A549 (cell line): ENCODE measurements around the gene KIAA1210. TPM values are rescaled to one million over a fixed set of nuclear protein-coding genes. Genes with fewer than 3 reads are reported as not detected.

Experiments used
- ATAC-seq, 2 experiments: fragments of 200-7000 bp in 1 of 2; fragments of >200 bp in 1 of 2; cut with Nextera tagmentation in 1 of 2; cut with Tn5 transposase in 1 of 2; 3 replicates each; pipeline versions ENCODE4 v1.8.0 to v1.9.1; 2018 to 2020; ENCODE audit warnings: mild to moderate bottlenecking in 1 of 2, moderate library complexity in 1 of 2
- CTCF ChIA-PET: fragments of 300-600 bp; sonication (Branson Sonifier 250); formaldehyde crosslinking; extraction: SDS; loops from one replicate; lab custom pipeline; 2021; ENCODE audit warnings: antibody characterized with exemption, inconsistent platforms; lab: Yijun Ruan, JAX
- POLR2A ChIA-PET: fragments of 350-600 bp; formaldehyde crosslinking; extraction: SDS; loops from one replicate; lab custom pipeline; 2021; ENCODE audit warnings: antibody characterized with exemption, inconsistent platforms; lab: Yijun Ruan, JAX
- DNase-seq, 2 experiments: peaks; one replicate each; pipeline versions ENCODE4 v3.0.0 to v3.0.0-alpha.2; 2011 to 2016; ENCODE audit warnings: low read depth in 1 of 2, low spot score in 1 of 2
- FAIRE-seq: peaks from 2 replicates; lab custom pipeline; 2011; peaks lifted over from hg19 to GRCh38; lab: Jason Lieb, UNC
- H3K27ac ChIP-seq, 2 experiments: fragments of >200 bp; sonication (Bioruptor Twin); formaldehyde crosslinking; 3 replicates each; pipeline ENCODE4 v1.5.1; 2016 to 2017
- H3K4me1 ChIP-seq: fragments of >200 bp; sonication (Bioruptor Twin); formaldehyde crosslinking; 3 replicates; pipeline ENCODE4 v1.6.1; 2016
- H3K4me2 ChIP-seq: fragments of >200 bp; sonication (Bioruptor Twin); formaldehyde crosslinking; 3 replicates; pipeline ENCODE4 v1.6.1; 2016
- H3K4me3 ChIP-seq: fragments of >200 bp; sonication (Bioruptor Twin); formaldehyde crosslinking; 3 replicates; pipeline ENCODE4 v1.5.1; 2016
- H3K9me3 ChIP-seq: fragments of >200 bp; sonication (Bioruptor Twin); formaldehyde crosslinking; 3 replicates; pipeline ENCODE4 v1.6.1; 2016
- CBX8 ChIP-seq: fragments of 200-600 bp; sonication (generic); IDR thresholded peaks from 2 replicates; pipeline ENCODE4 v1.6.1; 2016
- EHF ChIP-seq: fragments of 250-450 bp; sonication (Bioruptor Pico); IDR thresholded peaks from 2 replicates; pipeline ENCODE4 v1.5.0; 2020; ENCODE audit warnings: mild to moderate bottlenecking
- ESRRA ChIP-seq: fragments of 150-350 bp; IDR thresholded peaks from 2 replicates; pipeline ENCODE4 v1.6.1; 2014; ENCODE audit warnings: mild to moderate bottlenecking, low read length, borderline replicate concordance
- FOSL2 ChIP-seq, 2 experiments: fragments of 450-650 bp in 1 of 2; fragments of >200 bp in 1 of 2; sonication (Bioruptor Twin) in 1 of 2; formaldehyde crosslinking; IDR thresholded peaks; 2 replicates each; pipeline versions ENCODE4 v1.5.0 to v1.6.1; 2016 to 2020; ENCODE audit warnings: mild to moderate bottlenecking in 1 of 2, moderate library complexity in 1 of 2
- HDAC2 ChIP-seq: fragments of 200-600 bp; sonication (generic); IDR thresholded peaks from 2 replicates; pipeline ENCODE4 v1.6.1; 2016
- HEYL ChIP-seq: fragments of 250-450 bp; sonication (Bioruptor Pico); IDR thresholded peaks from 2 replicates; pipeline ENCODE4 v1.8.0; 2021; ENCODE audit warnings: mild to moderate bottlenecking, moderate library complexity
- JUN ChIP-seq, 2 experiments: fragments of >200 bp; sonication (Bioruptor Twin); formaldehyde crosslinking; IDR thresholded peaks; 2 replicates in 1 of 2; 3 replicates in 1 of 2; pipeline ENCODE4 v1.6.1; 2016 to 2017
- JUNB ChIP-seq: fragments of >200 bp; sonication (Bioruptor Twin); formaldehyde crosslinking; IDR thresholded peaks from 2 replicates; pipeline ENCODE4 v1.6.1; 2016
- KDM5A ChIP-seq: fragments of 200-600 bp; sonication (generic); IDR thresholded peaks from 2 replicates; pipeline ENCODE4 v1.6.1; 2016; ENCODE audit warnings: antibody characterized with exemption, mild to moderate bottlenecking
- MAFK ChIP-seq: fragments of 450-650 bp; IDR thresholded peaks from 2 replicates; pipeline ENCODE4 v1.6.1; 2014; ENCODE audit not compliant: partially characterized antibody
- POLR2A ChIP-seq: IDR thresholded peaks from 2 replicates; pipeline ENCODE4 v1.6.1; 2012; ENCODE audit warnings: mild to moderate bottlenecking, low read length
- RCOR1 ChIP-seq: fragments of 150-350 bp; IDR thresholded peaks from 2 replicates; pipeline ENCODE4 v1.6.1; 2014; ENCODE audit warnings: antibody characterized with exemption, low read length, low read depth
- TP53 ChIP-seq: fragments of 250-450 bp; sonication (Bioruptor Pico); IDR thresholded peaks from 2 replicates; pipeline ENCODE4 v1.5.0; 2021; ENCODE audit warnings: mild to moderate bottlenecking, moderate library complexity
- WGBS: methylation state at CpG from one replicate; pipeline ENCODE4 v1.1.6; 2017; ENCODE audit errors: missing lambda C conversion rate; 5-methylcytosine and 5-hydroxymethylcytosine counted together
- polyA plus RNA-seq, 4 experiments: library from polyadenylated mRNA; depleted of rRNA in 3 of 4; stranded (reverse); fragments of >200 nt; fragmentation: RNase III in 1 of 4; extraction: RNeasy Plus Mini Kit Qiagen cat#74134 plus additional on column Dnase treatment in 1 of 4; gene quantifications; 2 replicates in 3 of 4; 3 replicates in 1 of 4; pipeline ENCODE4 v1.2.3, GENCODE V29; 2011 to 2017
- TF ChIP-seq, protein P1 (sequence below): fragments of 250-450 bp; sonication (Bioruptor Pico); IDR thresholded peaks from 2 replicates; pipeline ENCODE4 v1.5.0; 2021; ENCODE audit warnings: mild to moderate bottlenecking, moderate library complexity, borderline replicate concordance
- TF ChIP-seq, protein P2 (sequence below): fragments of 450-650 bp; IDR thresholded peaks from 2 replicates; pipeline ENCODE4 v1.6.1; 2014; ENCODE audit warnings: antibody characterized with exemption
- TF ChIP-seq, protein P3 (sequence below): fragments of >200 bp; sonication (Bioruptor Twin); formaldehyde crosslinking; IDR thresholded peaks from 2 replicates; pipeline ENCODE4 v1.6.1; 2016
- TF ChIP-seq, protein P4 (sequence below): IDR thresholded peaks from 2 replicates; pipeline ENCODE4 v1.6.1; 2012
- TF ChIP-seq, protein P5 (sequence below): fragments of >200 bp; sonication (Bioruptor Twin); formaldehyde crosslinking; IDR thresholded peaks from 3 replicates; pipeline ENCODE4 v1.5.1; 2016

KIAA1210 gene
- polyA plus RNA-seq, 2 of the 4 experiments (the other 2 are of a cell fraction): 0.01 TPM; not detected in 1

DNA sequence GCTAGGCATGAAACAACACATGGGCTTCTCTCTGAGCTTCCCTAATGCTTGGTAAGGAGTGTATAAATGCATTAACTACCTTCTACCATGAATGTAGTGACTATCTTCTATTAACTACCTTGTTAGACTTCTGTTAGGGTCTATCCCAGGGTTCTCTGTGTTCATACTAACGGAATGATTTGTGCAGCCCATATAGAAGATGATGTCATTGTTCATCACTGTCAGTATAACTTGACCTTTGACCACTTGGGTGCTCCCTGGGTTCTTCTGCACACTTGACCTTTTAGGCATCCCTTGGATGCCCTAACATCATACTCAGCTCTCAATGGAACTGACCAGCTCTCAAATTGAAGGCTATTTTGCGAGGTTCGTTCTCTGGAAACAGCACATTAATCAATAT lies 85.6 kb downstream of the KIAA1210 start (continued):
- TF ChIP-seq, protein P1, sequence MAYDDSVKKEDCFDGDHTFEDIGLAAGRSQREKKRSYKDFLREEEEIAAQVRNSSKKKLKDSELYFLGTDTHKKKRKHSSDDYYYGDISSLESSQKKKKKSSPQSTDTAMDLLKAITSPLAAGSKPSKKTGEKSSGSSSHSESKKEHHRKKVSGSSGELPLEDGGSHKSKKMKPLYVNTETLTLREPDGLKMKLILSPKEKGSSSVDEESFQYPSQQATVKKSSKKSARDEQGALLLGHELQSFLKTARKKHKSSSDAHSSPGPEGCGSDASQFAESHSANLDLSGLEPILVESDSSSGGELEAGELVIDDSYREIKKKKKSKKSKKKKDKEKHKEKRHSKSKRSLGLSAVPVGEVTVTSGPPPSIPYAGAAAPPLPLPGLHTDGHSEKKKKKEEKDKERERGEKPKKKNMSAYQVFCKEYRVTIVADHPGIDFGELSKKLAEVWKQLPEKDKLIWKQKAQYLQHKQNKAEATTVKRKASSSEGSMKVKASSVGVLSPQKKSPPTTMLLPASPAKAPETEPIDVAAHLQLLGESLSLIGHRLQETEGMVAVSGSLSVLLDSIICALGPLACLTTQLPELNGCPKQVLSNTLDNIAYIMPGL (CRISPR knock-in tag): no peak
- TF ChIP-seq, protein P2, sequence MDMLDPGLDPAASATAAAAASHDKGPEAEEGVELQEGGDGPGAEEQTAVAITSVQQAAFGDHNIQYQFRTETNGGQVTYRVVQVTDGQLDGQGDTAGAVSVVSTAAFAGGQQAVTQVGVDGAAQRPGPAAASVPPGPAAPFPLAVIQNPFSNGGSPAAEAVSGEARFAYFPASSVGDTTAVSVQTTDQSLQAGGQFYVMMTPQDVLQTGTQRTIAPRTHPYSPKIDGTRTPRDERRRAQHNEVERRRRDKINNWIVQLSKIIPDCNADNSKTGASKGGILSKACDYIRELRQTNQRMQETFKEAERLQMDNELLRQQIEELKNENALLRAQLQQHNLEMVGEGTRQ: no peak
- TF ChIP-seq HDAC2: no peak
- TF ChIP-seq, protein P3, sequence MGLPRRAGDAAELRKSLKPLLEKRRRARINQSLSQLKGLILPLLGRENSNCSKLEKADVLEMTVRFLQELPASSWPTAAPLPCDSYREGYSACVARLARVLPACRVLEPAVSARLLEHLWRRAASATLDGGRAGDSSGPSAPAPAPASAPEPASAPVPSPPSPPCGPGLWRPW: no peak
- TF ChIP-seq, all 56 proteins: peak for 0

DNA sequence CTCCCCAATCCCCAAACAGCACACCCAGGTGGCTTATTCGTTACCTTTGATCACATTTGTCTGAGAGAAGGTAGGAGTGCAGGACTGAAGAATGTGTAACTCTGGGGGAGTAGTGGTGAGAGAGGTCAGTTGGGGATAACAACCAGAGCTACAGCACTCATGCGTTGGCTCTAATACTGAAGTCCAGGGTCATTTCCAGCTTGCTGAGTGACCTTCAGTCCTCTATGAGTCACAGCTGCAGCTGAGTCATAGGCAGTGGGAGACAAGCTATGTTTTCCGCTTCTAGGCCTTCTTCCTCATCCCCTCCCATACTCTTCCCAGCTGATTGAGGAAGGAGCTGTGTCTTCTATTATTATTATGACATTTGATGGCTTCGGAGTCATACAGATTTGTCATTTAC lies 86.4 kb downstream of the KIAA1210 start:
- FAIRE-seq (peak; percentile 84), DNase-seq (peak; percentile 44 to 50), ATAC-seq (peak; percentile 80 to 86)
- WGBS: 17% methylated on average over 4 of the region's 4 CpGs
- H3K9me3 ChIP-seq: no peaks in the 10 kb centered on the region
- ChIA-PET POLR2A (interaction anchor here (0.5 kb wide), 1 partner anchor 98 kb away, joined by 3 read pairs; no protein-coding TSS in a partner anchor), CTCF (interaction anchor here (1.0 kb wide), 1 partner anchor 36 kb away, joined by 4 read pairs; no protein-coding TSS in a partner anchor)
- H3K4me3 ChIP-seq: no peak overlapping the region
- peaks cover 27% of the 10 kb centered on the region for H3K4me1 ChIP-seq
- H3K27ac ChIP-seq: peak overlapping the region; percentile 35 to 71; a peak in 3 of 6 replicates
- peak overlapping the region; percentile 68 for H3K4me2 ChIP-seq
- TF ChIP-seq JUNB (peak; percentile 61), CBX8 (no peak), FOSL2 (IDR thresholded peaks at IDR 0.05) (peak; percentile 81), FOSL2 (CRISPR knock-in tag; IDR thresholded peaks at IDR 0.05) (peak; percentile 72), ESRRA (peak; percentile 78; the same call in 1 of the 2 replicates)

DNA sequence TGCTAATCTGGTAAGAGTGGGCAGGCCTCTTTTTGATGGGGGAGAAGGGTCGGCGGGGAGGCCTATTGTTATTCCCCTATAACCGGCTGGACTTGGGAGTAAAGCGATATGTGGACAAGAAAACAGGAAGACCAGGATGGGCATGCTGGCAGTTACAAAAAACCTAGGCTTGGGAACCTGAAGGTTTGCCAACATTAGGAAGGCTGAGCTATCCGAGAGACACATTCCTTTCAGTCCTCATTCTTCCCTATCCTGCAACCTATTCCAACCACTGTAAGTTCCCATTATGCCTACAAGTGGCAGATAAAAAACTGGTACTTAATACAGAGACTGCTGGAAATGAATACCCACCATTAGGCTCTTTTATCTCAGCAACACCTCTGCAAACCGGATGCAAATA lies 87.2 kb downstream of the KIAA1210 start:
- Histone ChIP-seq H3K4me2 (peak overlapping the region; percentile 68; the same call in 2 of the 3 replicates), H3K9me3 (no peaks in the 10 kb centered on the region), H3K4me3 (no peak overlapping the region), H3K4me1 (peaks cover 30% of the 10 kb centered on the region), H3K27ac (peak overlapping the region in 1 of 2 experiments; percentile 71; a peak in 3 of 6 replicates)
- 90% methylated on average over 6 of the region's 6 CpGs for WGBS
- ATAC-seq (no peak), DNase-seq (no peak), FAIRE-seq (no peak)
- CTCF ChIA-PET: interaction anchor here (1.4 kb wide), 1 partner anchor 26 kb away, joined by 3 read pairs; no protein-coding TSS in a partner anchor
- no peak for TF ChIP-seq POLR2A
- POLR2A ChIA-PET: interaction anchor here (0.5 kb wide), 1 partner anchor 97 kb away, joined by 3 read pairs; no protein-coding TSS in a partner anchor

DNA sequence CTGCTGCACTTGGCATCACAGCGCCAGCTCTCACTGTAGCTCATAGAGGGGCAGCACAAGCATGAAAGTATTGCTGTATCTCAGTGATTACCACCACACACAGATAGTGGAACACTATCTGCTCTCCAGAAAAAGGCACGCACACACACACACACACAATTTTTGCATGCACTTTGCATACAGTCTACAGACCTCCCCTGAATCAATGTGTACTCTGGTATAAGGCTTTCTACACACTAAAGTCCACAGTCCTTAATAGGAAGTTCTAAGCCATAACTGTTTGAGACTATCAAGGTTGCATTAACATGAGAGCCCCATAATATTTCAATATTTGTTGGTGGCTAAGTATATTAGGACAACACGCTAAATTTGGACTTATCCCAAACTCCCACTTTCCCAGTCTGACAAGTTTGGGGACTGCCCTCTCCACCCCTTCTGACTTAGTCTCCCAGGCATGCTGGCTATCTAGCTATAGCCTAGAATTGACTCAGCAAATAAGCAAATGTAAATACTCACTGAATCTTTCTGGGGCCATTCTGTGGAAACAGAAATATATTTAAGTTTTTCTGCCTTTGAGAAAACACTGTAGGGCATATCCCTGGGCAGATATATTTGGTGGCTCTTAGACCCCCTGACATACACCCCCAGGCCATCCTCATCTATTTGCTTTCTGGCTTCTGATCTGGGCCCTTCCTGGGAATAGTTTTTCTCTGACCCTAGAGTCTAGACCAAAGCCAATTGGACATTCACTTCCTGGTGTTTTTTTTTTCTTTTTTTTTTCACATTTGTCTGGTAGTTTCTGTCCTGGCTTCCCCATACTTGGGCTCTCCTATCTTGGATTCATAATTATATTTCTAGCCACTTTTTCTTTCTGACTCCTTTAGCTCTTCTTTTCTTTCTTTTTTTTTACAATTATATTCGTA lies 91.2 kb downstream of the KIAA1210 start:
- no peaks in the 10 kb centered on the region for H3K9me3 ChIP-seq
- 79% methylated on average over 4 of the region's 4 CpGs for WGBS
- ATAC-seq (peak in 1 of 2 experiments; percentile 71; a peak in 3 of 6 replicates), FAIRE-seq (peak; percentile 28), DNase-seq (no peak)
- H3K4me1 ChIP-seq: peaks cover 22% of the 10 kb centered on the region
- H3K27ac ChIP-seq: peak overlapping the region; percentile 48 to 64; a peak in 5 of 6 replicates
- H3K4me2 ChIP-seq: peak overlapping the region; percentile 38
- POLR2A ChIA-PET: no interaction called here
- TF ChIP-seq EHF (CRISPR knock-in tag): no peak
- TF ChIP-seq JUN (IDR thresholded peaks at IDR 0.05): no peak
- TF ChIP-seq, protein P4, sequence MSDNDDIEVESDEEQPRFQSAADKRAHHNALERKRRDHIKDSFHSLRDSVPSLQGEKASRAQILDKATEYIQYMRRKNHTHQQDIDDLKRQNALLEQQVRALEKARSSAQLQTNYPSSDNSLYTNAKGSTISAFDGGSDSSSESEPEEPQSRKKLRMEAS: no peak
- TF ChIP-seq ESRRA: no peak
- TF ChIP-seq TP53: no peak
- TF ChIP-seq KDM5A: no peak
- TF ChIP-seq POLR2A: no peak
- TF ChIP-seq CBX8: no peak
- no peak for TF ChIP-seq MAFK
- no peak for TF ChIP-seq HDAC2
- TF ChIP-seq JUNB: no peak
- TF ChIP-seq, protein P5, sequence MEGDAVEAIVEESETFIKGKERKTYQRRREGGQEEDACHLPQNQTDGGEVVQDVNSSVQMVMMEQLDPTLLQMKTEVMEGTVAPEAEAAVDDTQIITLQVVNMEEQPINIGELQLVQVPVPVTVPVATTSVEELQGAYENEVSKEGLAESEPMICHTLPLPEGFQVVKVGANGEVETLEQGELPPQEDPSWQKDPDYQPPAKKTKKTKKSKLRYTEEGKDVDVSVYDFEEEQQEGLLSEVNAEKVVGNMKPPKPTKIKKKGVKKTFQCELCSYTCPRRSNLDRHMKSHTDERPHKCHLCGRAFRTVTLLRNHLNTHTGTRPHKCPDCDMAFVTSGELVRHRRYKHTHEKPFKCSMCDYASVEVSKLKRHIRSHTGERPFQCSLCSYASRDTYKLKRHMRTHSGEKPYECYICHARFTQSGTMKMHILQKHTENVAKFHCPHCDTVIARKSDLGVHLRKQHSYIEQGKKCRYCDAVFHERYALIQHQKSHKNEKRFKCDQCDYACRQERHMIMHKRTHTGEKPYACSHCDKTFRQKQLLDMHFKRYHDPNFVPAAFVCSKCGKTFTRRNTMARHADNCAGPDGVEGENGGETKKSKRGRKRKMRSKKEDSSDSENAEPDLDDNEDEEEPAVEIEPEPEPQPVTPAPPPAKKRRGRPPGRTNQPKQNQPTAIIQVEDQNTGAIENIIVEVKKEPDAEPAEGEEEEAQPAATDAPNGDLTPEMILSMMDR: no peak
- TF ChIP-seq HEYL (CRISPR knock-in tag): no peak
- no peak for TF ChIP-seq RCOR1
- H3K4me3 ChIP-seq: no peak overlapping the region
- CTCF ChIA-PET: interaction anchor here (1.1 kb wide), 1 partner anchor 30 kb away, joined by 4 read pairs; no protein-coding TSS in a partner anchor
